GM19372 (cell line): Measurements from ENCODE around the gene TWIST1.

Experiments
- ATAC-seq: cut with Tn5 transposase; IDR thresholded peaks from one replicate; pipeline ENCODE4 v1.9.1; 2021; ENCODE audit warnings: mild to moderate bottlenecking, low read depth, moderate library complexity; ENCODE audit not compliant: unreplicated experiment

Gene TWIST1

DNA sequence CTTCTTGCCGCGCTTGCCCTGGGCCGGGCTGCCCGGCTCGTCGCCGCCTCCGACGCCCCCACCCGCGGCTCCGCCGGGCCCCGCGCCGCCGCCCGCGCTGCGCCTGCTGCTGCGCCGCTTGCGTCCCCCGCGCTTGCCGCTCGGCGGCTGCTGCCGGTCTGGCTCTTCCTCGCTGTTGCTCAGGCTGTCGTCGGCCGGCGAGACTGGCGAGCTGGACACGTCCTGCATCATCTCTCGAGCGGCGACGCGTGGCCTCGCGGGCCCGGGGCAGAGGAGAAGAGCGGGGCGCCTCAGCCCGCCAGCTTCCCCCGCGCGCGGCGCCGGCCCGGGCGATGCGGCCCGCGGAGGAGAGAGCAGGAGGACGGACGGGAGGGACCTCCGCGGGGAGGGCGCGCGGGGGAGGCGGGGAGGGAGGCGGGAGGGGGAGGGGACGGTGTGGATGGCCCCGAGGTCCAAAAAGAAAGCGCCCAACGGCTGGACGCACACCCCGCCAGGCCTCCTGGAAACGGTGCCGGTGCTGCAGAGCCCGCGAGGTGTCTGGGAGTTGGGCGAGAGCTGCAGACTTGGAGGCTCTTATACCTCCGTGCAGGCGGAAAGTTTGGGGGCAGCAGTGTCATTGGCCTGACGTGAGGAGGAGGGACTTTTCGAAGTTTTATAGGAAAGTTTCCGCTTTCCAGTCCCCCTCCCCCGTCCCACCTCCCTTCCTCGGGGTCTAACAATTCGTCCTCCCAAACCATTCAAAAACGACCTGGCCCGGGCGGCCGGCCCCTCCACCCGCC lies at the start of gene TWIST1:
Gene TWIST1, minus strand, starts transcription at position 546 of the 779 bp plus-strand sequence. Its CDS starts 315 bp downstream, at position 231.
- ATAC-seq, result peak; percentile 48

DNA sequence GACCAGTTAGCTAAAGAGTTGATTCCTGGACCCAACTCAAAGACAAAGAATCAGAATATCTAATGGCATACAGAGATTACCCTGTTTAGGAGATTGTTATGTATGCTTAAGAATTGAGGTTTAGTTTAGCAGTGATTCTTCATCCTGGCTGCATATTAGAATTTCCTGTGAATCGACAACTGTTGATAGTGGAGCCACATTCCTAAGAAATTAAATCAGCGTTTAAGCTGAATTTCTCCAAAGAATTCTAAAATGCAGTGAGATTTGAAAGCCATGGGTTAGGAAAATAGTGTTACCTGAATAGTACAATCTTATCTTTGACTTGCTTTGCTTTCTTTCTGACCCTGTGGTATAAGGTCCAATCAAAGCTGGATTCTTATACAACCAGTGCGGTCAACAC lies 44.2 kb upstream of the TWIST1 start:
- ATAC-seq, result no peak

DNA sequence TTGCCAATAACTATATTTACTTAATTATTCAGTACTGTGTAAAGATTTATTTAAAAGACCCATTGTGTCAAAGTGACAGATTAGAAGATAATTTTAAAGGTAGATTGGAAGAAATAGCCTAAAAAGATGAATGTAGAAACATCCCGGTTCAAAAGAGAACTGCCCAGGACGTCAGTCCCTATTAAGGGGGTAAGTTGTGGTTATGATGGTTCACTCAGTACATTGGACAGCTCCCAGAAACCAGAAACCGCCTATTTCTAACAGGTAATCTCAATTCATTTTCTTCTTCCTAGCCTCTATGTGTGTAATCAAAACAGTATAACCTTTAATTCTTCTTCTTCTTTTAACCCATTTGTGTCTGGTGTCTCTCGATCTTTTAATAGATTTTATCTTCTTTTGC lies 29.3 kb upstream of the TWIST1 start:
- no peak for ATAC-seq

DNA sequence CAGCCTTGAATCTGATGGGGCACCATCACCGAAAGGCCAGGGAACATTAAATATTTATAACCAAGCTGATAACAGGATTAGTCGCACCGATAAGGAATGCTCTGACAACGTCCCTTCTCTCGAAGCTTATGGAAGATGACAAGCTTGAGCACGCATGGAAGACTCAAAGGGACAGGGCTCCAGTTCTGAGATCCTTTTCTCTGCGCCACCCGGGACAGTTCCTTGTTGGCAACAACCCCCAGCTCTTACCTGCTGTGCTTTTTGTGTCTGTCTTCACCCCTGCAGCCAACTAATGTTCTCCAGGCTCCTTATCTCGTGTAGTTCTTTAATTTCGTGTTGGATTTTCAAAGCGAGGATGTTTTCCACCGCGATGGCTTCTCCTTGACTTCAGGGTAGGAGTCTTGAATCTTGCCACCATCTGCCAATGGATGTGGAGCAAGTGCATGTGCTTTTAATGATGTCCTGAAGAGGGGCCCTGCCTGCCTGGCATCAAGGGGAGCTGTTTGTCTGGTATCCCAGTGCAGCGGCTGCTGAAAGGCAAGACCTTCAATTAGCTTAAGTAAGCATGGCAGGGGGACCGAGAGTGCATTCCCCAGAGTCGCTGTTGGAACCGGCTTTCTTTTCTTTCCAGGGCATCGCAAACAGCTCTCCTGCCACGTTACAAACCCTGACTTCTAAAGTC lies 28.1 kb upstream of the TWIST1 start:
- ATAC-seq, result no peak

DNA sequence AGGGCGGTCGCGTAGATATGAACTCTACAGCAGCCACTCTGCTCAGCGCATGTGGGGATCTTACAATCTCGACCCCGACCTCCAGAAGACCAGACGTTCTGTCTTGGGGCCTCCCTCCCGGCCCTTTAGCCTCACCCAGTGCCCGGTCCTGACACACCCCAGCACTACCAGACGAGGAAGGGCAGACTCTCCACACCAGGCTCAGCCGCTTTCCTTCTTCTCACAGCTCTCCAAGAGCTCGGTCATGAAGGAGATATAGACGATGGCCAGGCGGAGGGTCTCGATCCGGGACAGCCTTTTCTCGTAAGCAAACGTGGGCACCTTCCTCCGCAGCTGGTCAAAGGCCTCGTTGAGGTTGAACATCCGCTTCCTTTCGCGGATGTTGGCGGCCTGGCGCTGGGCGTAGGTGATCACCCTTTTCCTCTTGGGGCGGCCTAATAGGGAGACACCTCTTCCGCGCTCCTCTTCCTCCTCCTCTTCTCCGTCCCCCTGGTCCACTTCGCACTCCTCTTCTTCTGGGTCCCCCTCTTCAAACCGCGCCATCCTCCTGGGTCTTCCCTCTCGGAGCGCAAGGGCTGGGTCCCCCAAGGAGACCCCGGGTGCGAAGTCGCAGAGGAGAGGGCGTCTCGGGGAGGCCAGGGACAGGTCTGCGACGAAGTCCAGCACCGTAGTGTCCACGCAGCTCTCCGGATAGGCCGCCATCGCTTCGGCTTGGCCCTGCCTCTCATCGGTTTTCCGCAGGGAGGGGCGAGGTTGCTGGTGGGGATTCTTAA lies 27.4 kb upstream of the TWIST1 start, which contains the start of gene FERD3L:
Gene FERD3L, minus strand, starts transcription at position 761 of the 773 bp plus-strand sequence. Its CDS starts 59 bp downstream, at position 702.
- no peak for ATAC-seq

DNA sequence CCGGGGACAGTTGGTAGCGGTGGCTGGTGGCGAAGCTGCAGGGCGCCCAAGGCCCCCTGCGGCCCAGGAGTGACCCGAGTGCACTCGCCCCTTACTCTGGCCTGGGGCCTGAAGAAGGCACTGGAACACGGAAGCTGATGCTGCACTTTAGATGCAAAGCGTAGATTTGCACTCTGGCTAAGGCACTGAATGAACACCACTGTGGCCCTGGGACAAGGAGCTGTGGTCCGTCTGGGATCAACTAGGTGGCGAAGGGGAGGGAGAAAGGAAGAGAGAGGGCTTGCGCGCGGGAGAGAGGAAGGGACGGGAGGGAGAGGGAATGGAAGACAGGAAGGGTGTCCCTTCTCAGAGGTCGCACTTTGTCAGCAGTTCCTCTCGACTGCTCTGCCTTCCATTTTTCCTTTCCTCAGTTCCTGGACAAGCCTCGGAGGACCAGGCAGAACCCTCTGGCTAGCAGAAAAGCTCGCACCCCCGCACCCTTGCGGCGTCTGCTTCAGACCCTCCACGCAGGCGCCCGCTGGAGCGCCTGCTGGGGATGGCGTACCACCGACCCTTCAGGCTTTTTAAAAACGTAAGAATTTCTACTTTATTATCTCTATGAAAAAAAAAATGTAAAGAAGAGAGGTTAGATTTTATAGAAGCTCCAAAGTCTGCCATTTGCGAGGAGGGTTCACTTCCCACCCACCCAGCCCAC lies 26.6 kb upstream of the TWIST1 start:
- ATAC-seq, result no peak

DNA sequence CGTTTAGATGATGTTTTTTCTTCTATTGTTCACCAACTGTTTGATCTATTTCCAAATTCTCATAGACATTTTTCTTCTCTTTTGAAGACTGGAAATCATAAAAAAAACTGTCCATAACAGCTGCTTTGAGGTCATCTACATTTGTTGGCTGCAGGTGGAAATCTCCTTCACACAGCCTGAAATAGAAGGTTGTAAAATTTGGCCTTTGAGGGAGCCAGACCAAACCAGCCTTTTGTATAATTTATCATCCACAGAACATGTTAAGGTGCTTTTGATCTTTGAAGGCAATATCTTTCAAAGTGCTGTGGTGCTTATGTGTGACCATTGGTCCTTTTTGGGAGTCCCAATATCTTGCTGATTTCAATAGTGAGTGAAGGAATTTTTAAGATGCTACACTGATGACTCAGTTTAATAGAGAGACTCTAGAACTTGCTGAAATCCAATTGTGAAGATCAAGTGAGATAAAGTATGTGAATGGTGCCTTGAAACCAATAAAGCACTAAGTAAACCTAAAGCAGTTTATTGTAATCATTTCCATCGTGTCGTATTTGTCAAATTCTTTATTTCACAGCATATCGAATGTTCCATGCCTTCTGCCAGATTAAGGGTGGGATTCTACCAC lies 22.4 kb upstream of the TWIST1 start:
- ATAC-seq, result no peak

DNA sequence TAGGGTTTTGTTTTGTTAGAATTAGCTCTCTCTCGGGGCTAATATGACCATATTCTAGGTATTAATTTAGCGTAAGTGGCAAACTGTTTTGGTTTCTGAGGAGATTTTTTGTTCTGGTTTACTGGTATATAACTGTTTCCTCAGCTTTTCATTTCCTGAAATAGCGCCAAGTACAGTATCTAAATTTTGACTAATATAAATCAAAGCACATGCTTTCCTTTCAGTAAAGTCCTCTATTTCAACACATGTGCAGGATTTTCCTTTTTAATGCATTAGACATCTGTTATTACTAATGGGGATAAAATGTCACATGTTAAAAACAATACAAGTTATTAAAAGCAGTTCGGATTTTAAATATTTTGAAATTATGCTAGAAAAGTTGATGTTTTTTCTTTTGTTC lies 16.4 kb upstream of the TWIST1 start:
- no peak for ATAC-seq

DNA sequence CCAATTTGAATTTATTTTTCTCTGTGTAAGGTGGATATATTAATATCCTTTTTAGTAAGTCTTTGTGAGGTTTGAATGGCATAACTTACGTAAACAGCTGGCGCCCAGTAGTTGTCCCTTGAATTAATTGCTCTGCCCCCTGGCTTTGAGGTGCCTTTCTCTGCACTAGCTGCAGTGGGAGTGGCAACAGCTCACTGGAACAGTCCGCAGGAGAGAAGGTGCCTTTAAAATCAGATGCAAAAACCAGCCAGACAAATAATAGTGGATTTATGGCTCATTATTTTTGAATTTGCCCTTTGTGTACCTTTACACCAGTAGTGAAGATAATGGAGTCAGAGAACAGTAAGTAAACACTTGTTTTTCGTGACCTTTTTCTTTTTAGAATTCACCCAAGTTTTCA lies 16.0 kb upstream of the TWIST1 start:
- no peak for ATAC-seq

DNA sequence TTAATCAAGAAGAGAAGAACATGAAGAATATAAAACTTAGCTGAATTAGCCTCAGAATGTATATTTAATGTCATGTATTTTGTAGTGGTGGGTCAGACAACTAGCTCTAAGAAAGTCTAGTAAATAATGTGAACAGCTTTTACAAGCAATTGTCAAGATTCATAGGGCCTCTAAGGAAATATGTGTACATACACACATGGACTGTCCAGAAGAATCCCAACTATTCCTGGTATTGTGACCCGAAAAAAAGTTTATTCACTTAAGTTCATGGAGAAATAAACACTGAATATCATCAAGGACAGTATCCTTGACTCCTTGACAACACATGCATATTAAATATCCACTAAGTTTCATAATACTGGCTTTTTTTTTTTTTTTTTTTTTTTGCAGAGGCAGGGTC lies 11.4 kb upstream of the TWIST1 start:
- no peak for ATAC-seq

DNA sequence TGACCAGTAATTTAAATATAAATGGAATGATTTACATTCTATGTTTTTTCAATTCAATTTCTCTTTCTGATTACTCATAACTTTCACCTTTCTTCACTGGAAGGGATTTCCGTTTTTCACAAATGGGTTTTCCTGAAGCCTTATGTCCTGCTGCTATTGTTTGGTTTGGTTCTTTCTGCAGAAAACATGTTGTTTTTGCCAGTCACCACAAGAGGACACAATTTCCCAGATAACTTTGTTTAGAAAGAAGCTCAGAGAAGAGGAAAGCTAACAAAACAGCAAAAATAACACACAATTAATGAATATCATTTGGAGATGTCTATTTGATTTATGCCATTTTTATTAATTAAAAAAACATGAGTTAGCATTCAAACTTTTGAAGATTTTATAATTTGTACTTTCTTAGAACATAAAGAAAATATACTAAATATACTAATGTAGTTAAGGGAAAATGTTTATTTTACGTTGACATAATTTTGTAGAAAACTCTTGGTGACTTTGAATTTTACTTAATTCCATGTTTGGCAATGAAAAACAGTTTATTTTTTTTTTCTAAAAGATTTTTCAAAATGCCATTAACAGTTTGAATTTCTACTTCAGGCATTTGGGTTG lies 4.6 kb upstream of the TWIST1 start:
- ATAC-seq, result no peak

DNA sequence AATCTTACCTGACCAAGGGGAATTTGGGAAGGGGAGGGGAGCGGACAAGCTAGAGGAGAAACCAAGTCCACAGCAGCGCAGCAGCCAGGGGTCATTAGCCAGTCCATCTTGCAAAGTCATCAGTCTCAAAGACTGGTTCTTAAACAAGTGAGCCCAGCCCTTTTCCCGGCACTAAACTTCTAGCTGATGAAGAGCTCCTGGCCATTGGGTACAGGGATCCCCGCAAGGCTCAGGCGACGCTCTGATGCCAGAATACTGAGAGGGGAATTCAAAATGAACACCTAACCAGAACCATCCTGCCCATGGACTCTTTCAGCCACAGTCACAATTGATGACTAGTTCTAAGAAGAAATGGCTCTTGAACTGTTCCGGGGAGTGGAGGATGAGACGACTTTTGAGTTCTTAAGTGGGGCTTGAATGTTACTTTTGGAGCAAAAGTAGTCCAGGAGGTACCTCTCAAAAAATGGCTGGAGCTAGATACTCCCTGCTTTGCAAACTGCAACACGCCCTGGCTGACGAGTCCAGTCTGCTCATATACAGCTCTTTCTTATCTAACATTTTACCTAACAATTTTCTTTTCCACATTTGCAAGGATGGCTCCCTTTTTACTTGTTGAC lies 2.5 kb upstream of the TWIST1 start:
- no peak for ATAC-seq

DNA sequence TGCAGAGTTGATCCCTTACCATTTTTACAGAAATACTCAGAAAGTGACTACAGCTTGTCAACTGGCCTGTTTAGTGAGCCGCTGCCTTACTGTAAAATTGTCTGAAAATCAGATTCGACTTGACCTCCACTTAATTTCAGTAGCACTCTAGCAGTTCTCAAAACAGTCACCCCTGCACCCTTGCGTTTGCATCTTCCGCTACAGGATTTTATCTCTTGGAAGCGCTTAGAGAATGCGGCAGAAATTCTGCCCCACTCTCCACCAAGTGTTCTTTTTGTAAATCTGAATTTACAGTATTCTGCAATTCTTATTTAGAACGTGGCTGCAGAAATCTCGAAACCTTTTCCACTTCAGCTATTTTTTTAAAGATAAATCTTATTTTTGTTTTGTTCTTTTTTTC lies 1.9 kb upstream of the TWIST1 start:
- ATAC-seq, result no peak

DNA sequence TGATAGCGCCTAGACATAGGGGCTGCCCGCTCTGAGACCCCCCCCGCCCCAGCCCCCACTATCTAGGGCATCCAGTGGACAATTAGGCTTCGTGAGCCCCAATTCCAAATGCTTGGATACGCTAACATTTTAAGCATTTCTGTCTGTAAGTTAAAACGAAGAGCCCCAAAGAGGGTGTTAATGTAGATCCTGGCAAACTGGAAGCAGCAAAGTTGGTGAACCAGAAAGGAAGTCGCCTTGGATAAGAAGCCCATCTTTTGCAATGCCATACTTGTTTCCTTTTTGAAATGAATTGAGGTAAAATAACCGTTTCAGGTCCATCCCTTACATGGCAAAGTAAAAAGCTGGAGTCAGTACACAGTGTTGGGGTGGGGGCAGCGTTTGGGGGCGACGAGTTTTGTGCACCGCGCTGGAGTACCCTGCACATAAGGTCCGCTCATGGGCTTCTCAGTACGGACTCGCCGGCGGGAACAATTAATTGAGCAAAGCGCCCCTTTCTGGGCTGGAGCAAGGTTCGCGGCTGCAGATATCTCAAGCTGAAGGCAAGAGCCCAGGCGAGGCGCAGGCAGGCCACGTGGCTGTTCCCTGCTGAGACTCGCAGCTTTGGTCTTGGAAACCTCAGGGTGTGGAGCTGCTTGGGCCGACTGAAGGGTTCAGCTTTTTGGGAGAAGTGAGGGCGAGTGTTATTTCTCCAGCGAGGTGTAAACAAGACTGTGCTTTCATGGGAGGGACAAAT lies 1.4 kb upstream of the TWIST1 start:
- ATAC-seq, result no peak

DNA sequence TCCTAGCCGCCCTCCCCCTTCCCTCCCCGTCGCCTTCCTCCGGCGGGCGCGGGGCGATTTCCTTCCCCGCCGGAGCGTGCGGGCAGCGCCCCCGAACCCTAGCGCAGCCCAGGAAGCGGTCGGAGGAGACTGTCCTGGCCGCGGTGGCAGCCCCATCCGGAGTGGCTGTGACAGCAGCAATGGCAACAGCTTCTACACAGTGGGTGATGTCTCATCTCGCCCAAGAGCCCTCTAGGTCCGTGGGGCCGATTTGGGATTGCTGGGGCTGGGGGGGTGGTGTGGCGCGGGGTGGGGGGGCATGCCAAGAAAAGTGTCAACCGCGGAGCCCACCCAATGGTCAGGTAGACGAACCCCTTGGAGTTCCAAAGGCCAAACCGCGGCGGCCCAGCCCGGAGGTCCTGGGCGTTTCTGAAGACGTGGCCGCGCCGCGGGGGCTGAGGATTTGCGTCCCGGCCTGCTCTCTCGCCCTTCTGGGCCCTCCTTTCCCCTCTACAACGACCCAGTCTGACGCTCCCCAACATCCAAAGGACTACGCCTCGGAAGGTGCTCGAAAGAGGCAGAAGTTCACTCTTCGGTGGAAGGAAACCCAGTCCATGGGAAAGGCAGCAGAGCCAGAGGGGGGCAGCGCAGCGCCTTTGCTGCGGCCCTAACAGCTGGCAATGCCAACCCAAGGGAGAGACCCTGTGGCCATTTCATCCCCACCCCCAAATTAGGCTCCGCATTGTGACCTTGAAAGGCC lies 603 bp upstream of the TWIST1 start:
- peak; percentile 11 for ATAC-seq

DNA sequence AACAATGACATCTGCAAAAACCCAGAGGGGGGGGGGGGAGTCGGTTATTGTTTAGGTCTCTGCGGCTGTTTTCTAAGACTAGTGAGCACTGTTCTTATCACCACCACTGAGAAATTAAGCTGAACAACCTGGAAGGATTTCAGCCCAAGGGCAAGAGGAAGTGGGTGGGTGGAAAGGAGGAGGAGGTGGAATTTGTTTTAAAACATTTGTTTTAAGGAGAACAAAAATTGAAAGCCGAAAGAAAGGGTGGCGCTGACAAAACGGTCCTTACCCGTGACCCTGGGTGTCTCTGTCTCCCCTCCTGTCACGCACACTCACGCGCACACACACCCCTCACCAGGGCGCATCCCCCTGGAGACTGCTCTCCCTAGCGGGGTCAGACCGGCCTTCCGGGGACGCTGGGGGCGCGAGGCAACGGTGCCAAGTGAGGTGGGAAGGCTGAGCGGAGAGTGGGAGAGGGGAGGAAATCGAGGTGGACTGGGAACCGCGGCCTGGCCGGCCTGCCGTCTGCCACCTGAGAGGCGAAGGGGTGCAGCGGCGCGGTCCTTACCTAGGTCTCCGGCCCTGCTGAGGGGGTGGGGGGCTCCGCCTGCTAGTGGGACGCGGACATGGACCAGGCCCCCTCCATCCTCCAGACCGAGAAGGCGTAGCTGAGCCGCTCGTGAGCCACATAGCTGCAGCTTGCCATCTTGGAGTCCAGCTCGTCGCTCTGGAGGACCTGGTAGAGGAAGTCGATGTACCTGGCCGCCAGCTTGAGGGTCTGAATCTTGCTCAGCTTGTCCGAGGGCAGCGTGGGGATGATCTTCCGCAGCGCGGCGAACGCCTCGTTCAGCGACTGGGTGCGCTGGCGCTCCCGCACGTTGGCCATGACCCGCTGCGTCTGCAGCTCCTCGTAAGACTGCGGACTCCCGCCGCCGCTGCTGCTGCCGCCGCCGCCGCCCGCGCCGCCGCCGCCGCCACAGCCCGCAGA lies 1.0 kb downstream of the TWIST1 start:
- peak; percentile 31 for ATAC-seq

DNA sequence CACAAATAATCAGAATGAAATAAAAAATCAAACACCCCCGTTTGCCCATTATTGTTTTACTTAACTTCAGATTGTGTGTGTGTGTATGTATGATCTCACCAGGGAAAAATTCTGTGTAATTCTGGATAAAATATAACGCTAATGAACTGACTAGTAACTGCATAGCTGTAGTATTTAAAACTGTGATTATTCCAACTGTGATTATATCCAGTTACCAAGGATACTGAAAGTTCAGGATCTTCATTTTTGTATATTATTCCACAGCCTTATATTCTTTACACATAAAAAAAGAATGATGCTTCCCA lies 2.9 kb downstream of the TWIST1 start:
- ATAC-seq, result no peak
